Heart right ventricle (tissue), 16 donors: Measurements from ENCODE around the gene AGAP1. TPM values are rescaled to one million over a fixed set of nuclear protein-coding genes. Genes with fewer than 3 reads are reported as not detected.

Experiments
- ATAC-seq, 8 donors: fragments of 200-7000 bp; cut with Tn5 transposase; one replicate each; pipeline ENCODE4 v1.9.1; 2020; ENCODE audit warnings: mild to moderate bottlenecking in 8 of 8, moderate library complexity in 8 of 8, moderate number of reproducible peaks in 1 of 8
- DNase-seq, 2 donors: peaks; one replicate each; pipeline ENCODE4 v3.0.0-alpha.2; 2020
- H3K27ac ChIP-seq, 10 donors: fragments of 200-600 bp; sonication (generic) in 2 of 10; one replicate each; pipeline versions ENCODE4 v1.5.0 to v1.8.0; 2020 to 2022; ENCODE audit warnings: mild to moderate bottlenecking in 3 of 10
- H3K27me3 ChIP-seq, 7 donors: fragments of 200-600 bp; one replicate each; pipeline ENCODE4 v1.8.0; 2021 to 2022; ENCODE audit warnings: mild to moderate bottlenecking in 2 of 7
- H3K36me3 ChIP-seq, 9 donors: fragments of 200-600 bp; sonication (generic) in 1 of 9; one replicate each; pipeline versions ENCODE4 v1.5.0 to v1.8.0; 2020 to 2022; ENCODE audit warnings: mild to moderate bottlenecking in 2 of 9
- H3K4me1 ChIP-seq, 9 donors: fragments of 200-600 bp; sonication (generic) in 1 of 9; one replicate each; pipeline versions ENCODE4 v1.5.0 to v1.8.0; 2020 to 2022; ENCODE audit warnings: mild to moderate bottlenecking in 4 of 9
- H3K4me3 ChIP-seq, 10 donors: fragments of 200-600 bp; sonication (generic) in 2 of 10; one replicate each; pipeline versions ENCODE4 v1.5.0 to v1.8.0; 2020 to 2022; ENCODE audit warnings: mild to moderate bottlenecking in 7 of 10, moderate library complexity in 2 of 10
- H3K9me3 ChIP-seq, 11 donors: fragments of 200-600 bp in 10 of 11; sonication (generic) in 2 of 11; one replicate each; pipeline versions ENCODE4 v1.5.0 to v1.8.0; 2013 to 2022; ENCODE audit warnings: mild to moderate bottlenecking in 2 of 11, control low read depth in 1 of 11, moderate library complexity in 1 of 11
- CTCF ChIP-seq, 9 donors: fragments of 200-600 bp; sonication (generic) in 2 of 9; IDR thresholded peaks; one replicate each; pipeline versions ENCODE4 v1.5.0 to v1.8.0; 2021 to 2022; ENCODE audit warnings: antibody characterized with exemption in 9 of 9, mild to moderate bottlenecking in 5 of 9, moderate library complexity in 1 of 9
- WGBS, 2 donors: extraction: QIAGEN DNeasy Blood & Tissue Kit; methylation state at CpG; one replicate each; pipeline ENCODE4 v1.1.7; 2013; ENCODE audit warnings: inconsistent platforms in 1 of 2; 5-methylcytosine and 5-hydroxymethylcytosine counted together
- intact Hi-C, 10 donors: fragments of 100-400 bp; cut with DNase I; formaldehyde crosslinking; loops; one replicate each; pipeline versions ENCODE4 v1.11.1 to v1.14.2; 2022
- polyA plus RNA-seq, 2 donors: library from polyadenylated mRNA; stranded (reverse); fragments of 200-250 nt; gene quantifications; one replicate each; pipeline ENCODE4 v1.2.3, GENCODE V29; 2013
- total RNA-seq, 10 donors: library from RNA; stranded (reverse); fragmentation: NEBNext Ultra II Directional in 3 of 10; extraction: Animal tissue kit (Norgen Biotek cat#: 25700) in 3 of 10; gene quantifications; one replicate each; pipeline versions ENCODE4 v1.2.1 to v1.2.4, GENCODE V29; 2021 to 2023
- donor health status: Arrhythmogenic right ventricular cardiomyopathy.
- donor health status: ischemic (EF 13 %, LVEDD 7.1; RV severe dilation, severe dysfunction).
- donor health status: healthy with polysubstance abuse.
- donor health status: DM: no; HTN: yes; CAD: no.
- donor health status: DM: no; HTN: no; CAD: no.
- donor health status: ischemic (EF 25% LVEDD 6.9; RV normal size, moderate dysfunction).
- donor health status: ischemic (EF 25% LVEDD 5.7; RV mildly dilated, moderate dysfunction).
- donor health status: healthy.
- donor health status: DM: yes; HTN: yes; CAD: no.
- donor health status: Ischemic cardiomyopathy.
- donor health status: ischemic (EF 35%, LVEDD 5.7; RV mildly dilated, moderate dysfunction).
- donor health status: nonischemic (EF 11% LVEDD 7.7; RV severe dilation, severe dysfunction).
- donor health status: DM: yes; HTN: yes; CAD: no.
- donor health status: PGD.
- donor health status: ischemic (EF 29% LVEDD 5.4; RV normal size, mild dysfunction).
- donor health status: nonischemic (EF 23%, LVEDD 6.1; RV moderate dilation, normal function).

The AGAP1 gene
- total and polyA plus RNA-seq, 12 donors: 3.5 to 29.2 (median 19.4) TPM

DNA sequence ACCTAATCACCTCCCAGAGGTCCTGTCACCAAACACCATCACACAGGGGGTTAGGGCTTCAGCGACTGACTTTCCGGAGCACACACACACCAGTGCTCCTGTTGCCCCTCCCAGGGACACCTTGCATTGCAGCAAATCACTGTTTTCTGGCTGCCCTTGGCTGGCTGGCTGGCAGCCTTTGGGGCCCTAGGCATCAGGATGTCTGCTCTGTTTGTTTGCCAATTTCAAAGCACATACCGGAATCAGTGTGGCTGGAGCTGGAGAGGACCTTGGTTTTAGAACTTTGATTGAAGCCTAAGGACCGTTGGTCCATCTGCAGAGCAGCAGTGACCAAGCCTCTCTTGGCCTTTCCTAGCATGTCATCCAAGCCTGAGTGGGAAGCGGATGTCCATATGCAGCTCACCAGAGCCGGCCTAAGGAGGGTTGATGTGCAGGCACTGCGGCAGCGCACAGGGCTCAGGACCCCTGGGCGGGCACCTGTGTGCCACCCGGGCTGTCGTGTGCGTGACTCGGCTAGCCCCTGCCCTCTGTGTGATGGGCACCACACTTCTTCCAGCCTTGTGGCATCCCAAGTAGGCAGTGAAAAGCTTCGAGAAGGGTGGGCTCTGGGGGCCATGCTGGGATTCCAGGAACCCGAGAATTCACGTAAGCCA lies 612.2 kb downstream of the AGAP1 start:
- Histone ChIP-seq H3K9me3 (no peaks in the 10 kb centered on the region), H3K36me3 (no peaks in the 10 kb centered on the region), H3K27me3 (no peaks in the 10 kb centered on the region), H3K4me3 (no peak overlapping the region), H3K27ac (no peak overlapping the region), H3K4me1 (peaks cover 0 to 23% (median 8%) of the 10 kb centered on the region in 9 donors)
- DNase-seq (no peak), ATAC-seq (no peak)
- WGBS, 2 donors: 95% methylated on average over 16 of the region's 16 CpGs
- TF ChIP-seq CTCF (IDR thresholded peaks at IDR 0.05): no peak
- intact Hi-C loops: no loop called here

DNA sequence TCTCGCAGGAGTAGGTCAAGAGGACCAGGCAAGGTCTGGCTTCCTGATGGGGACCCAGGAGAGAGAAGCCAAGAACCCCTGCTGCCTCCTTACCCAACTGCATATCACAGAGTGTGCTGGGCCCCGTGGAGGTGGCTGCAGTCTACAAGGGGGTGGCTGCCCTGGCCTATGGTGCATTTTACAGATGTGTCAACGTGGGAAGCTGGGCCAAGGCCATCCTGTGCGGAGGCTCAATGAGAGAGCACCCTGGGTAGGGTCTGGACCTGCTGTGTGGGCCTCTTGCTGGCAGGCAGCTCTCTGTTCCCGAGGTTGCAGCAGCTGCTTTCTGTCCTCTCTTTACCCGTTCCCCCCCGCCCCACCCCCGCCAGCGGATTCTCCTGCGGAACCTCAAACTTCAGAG lies 612.9 kb downstream of the AGAP1 start:
- intact Hi-C loops: no loop called here
- no peaks in the 10 kb centered on the region for H3K9me3 ChIP-seq
- H3K27me3 ChIP-seq: no peaks in the 10 kb centered on the region
- TF ChIP-seq CTCF (IDR thresholded peaks at IDR 0.05): no peak
- WGBS, 2 donors: 85% methylated on average over 10 of the region's 10 CpGs
- no peak overlapping the region for H3K4me3 ChIP-seq
- DNase-seq (no peak), ATAC-seq (no peak)
- peaks cover 0 to 23% (median 8%) of the 10 kb centered on the region in 9 donors for H3K4me1 ChIP-seq
- no peaks in the 10 kb centered on the region for H3K36me3 ChIP-seq
- no peak overlapping the region for H3K27ac ChIP-seq

- no peak for DNase-seq
- H3K27me3 ChIP-seq: no peaks in the 10 kb centered on the region
- H3K9me3 ChIP-seq: no peaks in the 10 kb centered on the region
- no peak for ATAC-seq
- H3K27ac ChIP-seq: no peak overlapping the region
- H3K4me1 ChIP-seq: peaks cover 0 to 23% (median 8%) of the 10 kb centered on the region in 9 donors
- no peak for TF ChIP-seq CTCF (IDR thresholded peaks at IDR 0.05)
- H3K4me3 ChIP-seq: no peak overlapping the region
- WGBS, 2 donors: 86 to 93% methylated on average over 11 of the region's 11 CpGs
- H3K36me3 ChIP-seq: no peaks in the 10 kb centered on the region
- intact Hi-C loops: no loop called here
These were observed 613.7 kb downstream of the AGAP1 start for GRCh38 chr2:236107536-236107935.

DNA sequence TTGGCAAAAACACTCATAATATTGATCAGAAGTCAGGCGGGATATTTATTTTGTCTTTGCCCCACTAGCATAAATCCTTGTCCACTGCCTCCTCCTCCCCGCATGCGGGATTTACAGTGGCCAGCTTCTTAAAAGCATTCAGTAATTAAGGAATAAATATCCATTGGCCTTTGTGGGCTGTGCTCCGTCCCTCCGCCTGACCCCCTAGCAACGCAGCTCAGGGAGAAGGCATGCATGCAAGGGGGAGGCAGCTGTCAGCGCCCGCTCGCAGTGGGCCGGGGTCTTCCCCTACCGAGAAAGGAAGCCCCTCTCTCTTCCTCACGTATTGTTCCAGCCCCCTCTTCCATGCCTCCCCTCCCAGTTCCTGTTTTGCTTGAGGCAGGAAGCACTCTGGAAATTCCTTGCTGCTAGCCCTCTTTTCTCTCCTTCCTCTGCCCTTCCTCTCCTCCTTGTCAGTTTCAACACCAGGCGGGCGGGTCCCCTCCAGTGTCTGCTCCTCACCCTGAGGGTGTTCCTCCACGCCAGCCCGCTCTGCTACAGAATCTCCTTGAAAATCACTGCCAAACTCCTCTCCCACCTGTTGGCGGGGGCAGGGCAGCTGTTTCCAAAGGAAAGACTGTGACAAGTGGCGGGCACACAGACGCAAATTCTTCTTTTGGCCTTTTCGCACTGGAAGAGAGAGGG lies 614.2 kb downstream of the AGAP1 start:
- Histone ChIP-seq H3K9me3 (no peaks in the 10 kb centered on the region), H3K27me3 (no peaks in the 10 kb centered on the region), H3K27ac (no peak overlapping the region), H3K4me1 (peaks cover 0 to 23% (median 8%) of the 10 kb centered on the region in 9 donors), H3K36me3 (no peaks in the 10 kb centered on the region), H3K4me3 (no peak overlapping the region)
- intact Hi-C loops: no loop called here
- DNase-seq: no peak
- WGBS, 2 donors: 52 to 64% methylated on average over 20 of the region's 20 CpGs
- TF ChIP-seq CTCF (IDR thresholded peaks at IDR 0.05): no peak
- no peak for ATAC-seq
